H9 (cell line): Measurements from ENCODE around the gene SLCO1C1. TPM values are rescaled to one million over a fixed set of nuclear protein-coding genes. Genes with fewer than 3 reads are reported as not detected.

Experiments
- DNase-seq: peaks from one replicate; pipeline ENCODE4 v3.0.0-alpha.2; 2017
- H2AFZ ChIP-seq: one replicate; pipeline ENCODE4 v1.6.1; 2013; ENCODE audit warnings: mild to moderate bottlenecking, low read length, control low read depth, moderate library complexity
- H2AK5ac ChIP-seq: 2 replicates; pipeline ENCODE4 v1.6.1; 2013; ENCODE audit warnings: low read length, control low read depth, mixed read lengths; ENCODE audit not compliant: insufficient read length
- H2BK120ac ChIP-seq: one replicate; pipeline ENCODE4 v1.6.1; 2013; ENCODE audit warnings: low read depth, mild to moderate bottlenecking, low read length, control low read depth, inconsistent platforms; ENCODE audit not compliant: poor library complexity, severe bottlenecking
- H2BK12ac ChIP-seq: 2 replicates; pipeline ENCODE4 v1.6.1; 2013; ENCODE audit warnings: low read length, control low read depth, mixed read lengths, low read depth; ENCODE audit not compliant: insufficient read length
- H2BK15ac ChIP-seq: 2 replicates; pipeline ENCODE4 v1.6.1; 2013; ENCODE audit warnings: low read depth, low read length, control low read depth
- H2BK20ac ChIP-seq: one replicate; pipeline ENCODE4 v1.6.1; 2013; ENCODE audit warnings: low read depth, mild to moderate bottlenecking, low read length, control low read depth, inconsistent platforms; ENCODE audit not compliant: poor library complexity, severe bottlenecking
- H2BK5ac ChIP-seq: 2 replicates; pipeline ENCODE4 v1.6.1; 2013; ENCODE audit warnings: low read length, control low read depth, mixed read lengths; ENCODE audit not compliant: insufficient read length
- H3K14ac ChIP-seq: 2 replicates; pipeline ENCODE4 v1.6.1; 2013; ENCODE audit warnings: low read length, control low read depth; ENCODE audit not compliant: insufficient read depth
- H3K18ac ChIP-seq: 2 replicates; pipeline ENCODE4 v1.6.1; 2013; ENCODE audit warnings: low read depth, mild to moderate bottlenecking, mixed read lengths, low read length, control low read depth; ENCODE audit not compliant: insufficient read length
- H3K23ac ChIP-seq: 2 replicates; pipeline ENCODE4 v1.6.1; 2013; ENCODE audit warnings: low read length, control low read depth, mixed read lengths, low read depth; ENCODE audit not compliant: insufficient read length
- H3K23me2 ChIP-seq: 2 replicates; pipeline ENCODE4 v1.6.1; 2013; ENCODE audit warnings: low read depth, mild to moderate bottlenecking, mixed read lengths, low read length, control low read depth; ENCODE audit not compliant: insufficient read length, poor library complexity, severe bottlenecking
- H3K27ac ChIP-seq: 2 replicates; pipeline ENCODE4 v1.5.1; 2013; ENCODE audit warnings: low read length, control low read depth, mixed read lengths, low read depth; ENCODE audit not compliant: insufficient read length
- H3K27me3 ChIP-seq: 2 replicates; pipeline ENCODE4 v1.6.1; 2013; ENCODE audit warnings: low read length, control low read depth, inconsistent platforms; ENCODE audit not compliant: insufficient read depth
- H3K4ac ChIP-seq: 2 replicates; pipeline ENCODE4 v1.6.1; 2013; ENCODE audit warnings: low read depth, mild to moderate bottlenecking, control low read depth, inconsistent platforms, low read length, moderate library complexity
- H3K4me1 ChIP-seq: 2 replicates; pipeline ENCODE4 v1.6.1; 2013; ENCODE audit warnings: low read length, control low read depth, inconsistent platforms; ENCODE audit not compliant: insufficient read depth
- H3K4me2 ChIP-seq: 2 replicates; pipeline ENCODE4 v1.6.1; 2013; ENCODE audit warnings: low read length, control low read depth, mixed read lengths; ENCODE audit not compliant: insufficient read length, insufficient read depth
- H3K56ac ChIP-seq: 2 replicates; pipeline ENCODE4 v1.6.1; 2013; ENCODE audit warnings: low read depth, mild to moderate bottlenecking, mixed read lengths, low read length, control low read depth; ENCODE audit not compliant: insufficient read length
- H3K79me1 ChIP-seq: 2 replicates; pipeline ENCODE4 v1.6.1; 2013; ENCODE audit warnings: low read depth, mild to moderate bottlenecking, moderate library complexity, low read length, control low read depth, inconsistent platforms; ENCODE audit not compliant: insufficient read depth, poor library complexity, severe bottlenecking
- H3K79me2 ChIP-seq: 2 replicates; pipeline ENCODE4 v1.6.1; 2013; ENCODE audit warnings: low read length, control low read depth, inconsistent platforms; ENCODE audit not compliant: insufficient read depth
- H3K9ac ChIP-seq: 2 replicates; pipeline ENCODE4 v1.6.1; 2013; ENCODE audit warnings: low read length, control low read depth, mixed read lengths; ENCODE audit not compliant: insufficient read length; ENCODE audit errors: extremely low read depth
- H3K9me3 ChIP-seq: one replicate; pipeline ENCODE4 v1.6.1; 2013; ENCODE audit warnings: low read depth, low read length, inconsistent platforms; ENCODE audit not compliant: control insufficient read depth
- H3T11ph ChIP-seq: one replicate; pipeline ENCODE4 v1.6.1; 2013; ENCODE audit warnings: mild to moderate bottlenecking, low read length, control low read depth, inconsistent platforms
- H4K20me1 ChIP-seq: one replicate; pipeline ENCODE4 v1.6.1; 2013; ENCODE audit not compliant: control insufficient read depth, insufficient read length, insufficient read depth
- H4K5ac ChIP-seq: 2 replicates; pipeline ENCODE4 v1.6.1; 2013; ENCODE audit warnings: low read depth, mild to moderate bottlenecking, mixed read lengths, low read length, control low read depth; ENCODE audit not compliant: insufficient read length
- H4K8ac ChIP-seq: replicated peaks from 2 replicates; pipeline ENCODE4 v1.6.1; 2013; ENCODE audit warnings: low read length, control low read depth, mixed read lengths, low read depth; ENCODE audit not compliant: insufficient read length
- H4K91ac ChIP-seq: 2 replicates; pipeline ENCODE4 v1.6.1; 2013; ENCODE audit warnings: low read depth, mild to moderate bottlenecking, moderate library complexity, mixed read lengths, low read length, control low read depth; ENCODE audit not compliant: insufficient read length
- H3K27ac Mint-ChIP-seq, 3 experiments: 2 replicates in 2 of 3; 3 replicates in 1 of 3; pipeline ENCODE4 v1.8.0; 2020 to 2021; ENCODE audit warnings: mixed read lengths in 3 of 3, mild to moderate bottlenecking in 1 of 3, moderate library complexity in 1 of 3
- H3K27me3 Mint-ChIP-seq: 2 replicates; pipeline ENCODE4 v1.8.0; 2021; ENCODE audit warnings: low read depth, mild to moderate bottlenecking, moderate library complexity, mixed read lengths
- H3K36me3 Mint-ChIP-seq, 3 experiments: 2 replicates in 2 of 3; 3 replicates in 1 of 3; pipeline ENCODE4 v1.8.0; 2020 to 2021; ENCODE audit warnings: low read depth in 3 of 3, mixed read lengths in 3 of 3; ENCODE audit not compliant: insufficient read depth in 1 of 3
- H3K4me1 Mint-ChIP-seq, 2 experiments: 2 replicates each; pipeline ENCODE4 v1.8.0; 2020; ENCODE audit warnings: mixed read lengths in 2 of 2
- H3K4me3 Mint-ChIP-seq, 2 experiments: 2 replicates in 1 of 2; 3 replicates in 1 of 2; pipeline ENCODE4 v1.8.0; 2020 to 2021; ENCODE audit warnings: mild to moderate bottlenecking in 2 of 2, mixed read lengths in 2 of 2, moderate library complexity in 1 of 2
- H3K9me3 Mint-ChIP-seq, 2 experiments: 2 replicates in 1 of 2; 3 replicates in 1 of 2; pipeline ENCODE4 v1.8.0; 2020; ENCODE audit warnings: mild to moderate bottlenecking in 2 of 2, mixed read lengths in 2 of 2, moderate library complexity in 1 of 2
- CTCF ChIP-seq: fragments of 200-600 bp; sonication (generic); conservative IDR thresholded peaks from 3 replicates; pipeline ENCODE4 v1.8.0; 2021; ENCODE audit warnings: antibody characterized with exemption, mild to moderate bottlenecking
- WGBS: extraction: QIAGEN DNeasy Blood & Tissue Kit; methylation state at CpG from one replicate; pipeline ENCODE4 v1.1.7; 2013; ENCODE audit warnings: missing lambda C conversion rate, low lambda C conversion rate, mixed read lengths; ENCODE audit not compliant: insufficient read length; ENCODE audit errors: extremely low coverage; 5-methylcytosine and 5-hydroxymethylcytosine counted together
- total RNA-seq: library from RNA; stranded (reverse); gene quantifications from 2 replicates; pipeline ENCODE4 v1.2.1, GENCODE V29; 2021

Gene SLCO1C1
- total RNA-seq, 1 experiment from 2014 or later, result not detected

GRCh38 chr12:20800160-20800559 is 105.0 kb downstream of the SLCO1C1 start:
- H3K27me3 ChIP-seq, result no peaks in the 10 kb centered on the region
- H3K4me2 ChIP-seq, result no peak overlapping the region
- no peak for DNase-seq
- H3K79me1 ChIP-seq, result no peaks in the 10 kb centered on the region
- H3K9me3 Mint-ChIP-seq, result no peaks in the 10 kb centered on the region
- no peak overlapping the region for H2BK12ac ChIP-seq
- no peak overlapping the region for H2BK120ac ChIP-seq
- no peak overlapping the region for H4K8ac ChIP-seq
- H3K23me2 ChIP-seq, result no peaks in the 10 kb centered on the region
- no peaks in the 10 kb centered on the region for H3K4me1 ChIP-seq
- no peak overlapping the region for H3K4me3 Mint-ChIP-seq
- no peaks in the 10 kb centered on the region; a peak in 1 of 7 replicates for H3K36me3 Mint-ChIP-seq
- WGBS, result no CpG with 5 or more reads among the region's 1 CpG
- no peak overlapping the region for H2AK5ac ChIP-seq
- H3K23ac ChIP-seq, result no peak overlapping the region
- no peak overlapping the region for H3K14ac ChIP-seq
- H3K79me2 ChIP-seq, result no peaks in the 10 kb centered on the region
- H3K27ac Mint-ChIP-seq, result no peak overlapping the region
- H2AFZ ChIP-seq, result no peak overlapping the region
- no peaks in the 10 kb centered on the region for H3K9me3 ChIP-seq
- H4K5ac ChIP-seq, result no peak overlapping the region
- no peak overlapping the region for H3K4ac ChIP-seq
- no peak overlapping the region for H3K56ac ChIP-seq
- no peaks in the 10 kb centered on the region for H3K27me3 Mint-ChIP-seq
- H2BK20ac ChIP-seq, result no peak overlapping the region
- H3K18ac ChIP-seq, result no peak overlapping the region
- H3K27ac ChIP-seq, result no peak overlapping the region
- no peaks in the 10 kb centered on the region for H4K20me1 ChIP-seq
- no peak overlapping the region for H3K9ac ChIP-seq
- no peak overlapping the region for H2BK15ac ChIP-seq
- no peak overlapping the region for H4K91ac ChIP-seq
- no peak for TF ChIP-seq CTCF
- H2BK5ac ChIP-seq, result no peak overlapping the region
- no peak overlapping the region for H3T11ph ChIP-seq
- peaks cover 0 to 4% of the 10 kb centered on the region in 2 experiments; a peak in 1 of 4 replicates for H3K4me1 Mint-ChIP-seq
